Stimulated activated CD4-positive, alpha-beta T cell treated with anti-CD3 and anti-CD28 coated beads, Interleukin-4, amount 100 ng/mL, for 1 hour (primary cell): ENCODE measurements around the gene RHBG.
"Not testable (repeated sequence)": the region's sequence is repeated elsewhere in the genome, so short reads cannot be mapped to it uniquely, and the experiment has no call there.

Experiments used
- DNase-seq: peaks from one replicate; pipeline ENCODE4 v3.0.0-alpha.2; 2020

RHBG gene

DNA sequence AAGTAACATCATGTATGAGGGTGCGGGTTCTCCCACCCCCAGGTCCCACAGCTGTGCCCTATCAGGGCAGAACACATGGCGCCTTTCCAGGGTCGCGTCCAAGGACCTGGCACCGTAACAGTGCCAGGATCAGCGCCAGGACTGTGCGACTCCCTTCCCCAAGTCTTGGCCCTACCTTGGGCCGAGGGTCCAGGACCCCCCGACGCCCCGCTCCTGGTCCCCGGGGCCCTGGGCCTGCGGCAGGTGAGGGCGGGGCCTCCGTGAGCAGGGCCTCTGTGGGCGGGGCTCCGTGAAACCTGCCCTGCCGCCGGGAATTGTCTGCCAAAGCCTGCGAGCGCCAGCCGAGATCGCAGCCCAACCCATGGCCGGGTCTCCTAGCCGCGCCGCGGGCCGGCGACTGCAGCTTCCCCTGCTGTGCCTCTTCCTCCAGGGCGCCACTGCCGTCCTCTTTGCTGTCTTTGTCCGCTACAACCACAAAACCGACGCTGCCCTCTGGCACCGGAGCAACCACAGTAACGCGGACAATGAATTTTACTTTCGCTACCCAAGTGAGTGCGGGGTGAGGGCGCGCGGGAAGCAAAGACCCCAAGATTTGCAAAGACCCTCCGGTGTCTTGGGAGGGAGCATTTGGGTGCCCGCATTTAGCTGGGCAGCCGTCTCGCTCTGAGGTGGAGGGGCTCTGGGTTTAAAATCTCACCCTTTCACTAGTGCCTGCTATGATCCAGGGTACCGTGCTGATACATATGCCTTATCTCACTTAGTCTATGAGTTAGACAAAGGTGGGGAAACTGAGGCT is at the start of gene RHBG:
RHBG (plus strand) TSS at position 323 of the 796 bp plus-strand sequence; CDS start at position 362, 39 bp downstream.
- peak; percentile 24 for DNase-seq

DNA sequence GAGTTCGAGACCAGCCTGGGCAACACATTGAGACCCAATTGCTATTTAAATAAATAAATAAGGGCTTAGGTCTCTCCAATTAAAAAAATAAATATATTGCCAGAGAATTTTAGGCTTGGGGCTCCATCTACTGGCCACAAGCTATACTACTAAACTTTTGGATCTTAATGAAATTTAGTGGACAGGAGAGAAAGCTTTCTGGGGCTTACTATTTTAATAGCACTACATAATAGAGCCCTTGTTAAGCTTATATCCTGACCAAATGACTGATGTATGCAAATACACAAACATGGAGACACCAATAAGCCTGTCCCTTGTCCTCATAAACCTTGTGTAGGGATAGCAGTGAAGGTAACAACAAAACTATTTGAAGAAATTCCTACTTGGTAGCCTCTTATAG is 49.3 kb upstream of the RHBG start:
- DNase-seq, result no peak

GRCh38 chr1:156320560-156320959 is 48.5 kb upstream of the RHBG start:
- DNase-seq, result no peak

DNA sequence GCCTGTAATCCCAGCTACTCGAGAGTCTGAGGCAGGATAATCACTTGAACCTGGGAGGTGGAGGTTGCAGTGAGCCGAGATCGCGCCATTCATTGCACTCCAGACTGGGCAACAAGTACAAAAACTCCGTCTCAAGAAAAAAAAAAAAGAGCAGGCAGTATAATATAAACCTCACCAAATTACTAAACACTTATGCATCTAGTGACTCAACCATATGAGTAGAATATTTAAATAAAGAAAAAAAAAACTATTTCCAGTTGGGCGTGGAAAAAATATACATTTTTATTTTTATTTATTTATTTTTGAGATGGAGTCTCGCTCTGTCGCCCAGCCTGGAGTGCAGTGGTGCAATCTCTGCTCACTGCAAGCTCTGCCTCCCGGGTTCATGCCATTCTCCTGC is 45.8 kb upstream of the RHBG start:
- not testable (repeated sequence) for DNase-seq

DNA sequence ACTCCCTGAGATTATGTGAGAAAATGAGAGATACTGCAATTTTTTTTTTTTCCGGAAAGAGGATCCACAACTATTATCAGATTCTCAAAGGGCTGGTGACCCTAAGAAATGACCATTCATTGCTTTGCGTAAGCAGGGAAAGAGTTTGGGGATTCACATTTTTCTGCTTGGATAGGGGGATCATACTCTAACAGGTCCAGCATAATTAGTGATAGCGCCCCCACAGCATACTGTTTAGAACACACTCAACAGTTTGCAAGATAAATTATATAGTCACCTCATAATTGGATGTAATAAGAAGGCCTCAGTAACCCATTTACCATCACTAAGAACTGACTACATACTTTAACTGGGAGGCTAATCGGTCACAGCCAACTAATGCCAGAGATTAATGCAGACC is 32.8 kb upstream of the RHBG start:
- no peak for DNase-seq

- no peak for DNase-seq
Observed at GRCh38 chr1:156337052-156337887, 31.7 kb upstream of the RHBG start.

GRCh38 chr1:156337888-156338179 is 31.2 kb upstream of the RHBG start:
- DNase-seq, result peak; percentile 39

GRCh38 chr1:156338180-156338976 is 30.6 kb upstream of the RHBG start, which contains the start of the genes CCT3 and TSACC:
Gene CCT3, minus strand, starts transcription at chr1:156338292. Its CDS starts 108 bp downstream, at chr1:156338184.
Gene TSACC, plus strand, starts transcription at chr1:156338526. Its CDS starts 1,232 bp downstream, at chr1:156339758.
- peak; percentile 99 for DNase-seq

DNA sequence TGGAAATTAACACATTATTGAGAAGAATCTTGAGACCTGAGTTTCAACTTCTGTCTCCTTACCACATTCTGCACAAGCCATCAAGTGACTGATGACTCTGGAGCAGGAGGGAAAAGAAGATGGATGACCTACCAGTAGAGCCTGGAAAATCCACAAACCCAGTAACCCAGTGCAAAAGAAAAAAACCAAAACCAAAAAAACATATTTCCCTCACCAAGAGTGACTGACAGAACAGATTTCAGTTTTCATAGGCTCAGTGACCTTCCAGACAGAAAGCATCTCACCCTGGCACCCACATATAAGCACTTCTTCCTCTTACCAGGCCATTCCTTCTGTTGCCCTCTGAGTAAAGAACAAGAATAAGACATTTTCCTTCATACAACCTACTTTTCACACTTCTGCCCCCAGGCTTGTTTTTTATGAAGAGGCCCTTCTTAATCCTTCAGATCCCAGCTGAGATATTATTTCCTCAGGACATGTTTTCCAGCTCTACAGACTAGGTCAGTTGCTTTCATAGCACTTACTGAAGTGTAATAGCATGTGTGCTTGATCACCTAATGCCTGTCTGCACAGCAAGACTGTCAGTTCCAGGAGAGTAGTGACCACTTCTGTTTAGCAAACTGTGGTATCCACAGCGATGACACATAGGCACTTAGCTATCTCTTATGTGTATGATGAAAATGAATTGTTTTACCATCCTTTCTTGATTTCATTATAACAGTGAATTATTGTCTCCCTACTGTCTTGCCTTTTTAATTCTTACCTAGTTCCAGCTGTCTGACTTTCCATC is 26.6 kb upstream of the RHBG start:
- DNase-seq, result no peak

DNA sequence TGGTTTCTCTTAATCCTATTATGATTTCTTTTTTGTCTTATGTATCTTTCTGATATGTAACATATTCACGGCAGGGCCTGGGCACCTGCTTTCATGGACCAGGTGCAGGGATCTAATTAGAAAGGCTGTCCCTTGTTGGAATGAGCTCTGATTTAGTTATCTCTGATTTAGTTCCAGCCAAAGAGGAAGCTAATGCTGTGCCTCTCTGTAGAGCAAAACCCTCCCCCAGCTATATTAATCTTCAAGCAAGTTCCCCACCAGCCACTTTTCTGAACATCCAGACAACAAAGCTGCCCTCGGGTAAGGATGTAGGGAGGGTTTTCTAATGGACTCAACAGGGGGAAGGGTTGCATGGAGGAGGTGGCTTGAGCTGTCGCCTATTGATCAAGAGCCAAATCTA is 24.6 kb upstream of the RHBG start:
- no peak for DNase-seq

- not testable (repeated sequence) for DNase-seq
Observed at GRCh38 chr1:156346035-156346434, 23.0 kb upstream of the RHBG start.

DNA sequence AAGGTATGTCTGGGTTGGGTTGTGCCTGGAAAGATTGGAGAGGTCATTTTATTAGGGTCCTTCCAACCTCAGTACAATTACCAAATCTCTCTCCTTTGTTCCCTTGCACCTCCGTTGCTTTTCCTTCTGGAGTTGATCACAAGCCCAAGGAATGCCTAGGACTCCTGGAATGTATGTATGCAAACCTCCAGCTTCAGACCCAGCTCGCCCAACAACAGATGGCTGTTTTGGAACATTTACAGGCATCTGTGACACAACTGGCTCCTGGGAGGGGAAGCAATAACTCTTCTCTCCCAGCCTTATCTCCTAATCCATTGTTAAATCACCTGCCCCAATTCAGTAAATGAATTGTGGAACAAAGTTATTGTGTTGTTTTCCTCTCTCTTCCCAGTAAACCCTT is 22.4 kb upstream of the RHBG start:
- no peak for DNase-seq

GRCh38 chr1:156347331-156347730 is 21.7 kb upstream of the RHBG start:
- no peak for DNase-seq

GRCh38 chr1:156352481-156352880 is 16.5 kb upstream of the RHBG start:
- not testable (repeated sequence) for DNase-seq

DNA sequence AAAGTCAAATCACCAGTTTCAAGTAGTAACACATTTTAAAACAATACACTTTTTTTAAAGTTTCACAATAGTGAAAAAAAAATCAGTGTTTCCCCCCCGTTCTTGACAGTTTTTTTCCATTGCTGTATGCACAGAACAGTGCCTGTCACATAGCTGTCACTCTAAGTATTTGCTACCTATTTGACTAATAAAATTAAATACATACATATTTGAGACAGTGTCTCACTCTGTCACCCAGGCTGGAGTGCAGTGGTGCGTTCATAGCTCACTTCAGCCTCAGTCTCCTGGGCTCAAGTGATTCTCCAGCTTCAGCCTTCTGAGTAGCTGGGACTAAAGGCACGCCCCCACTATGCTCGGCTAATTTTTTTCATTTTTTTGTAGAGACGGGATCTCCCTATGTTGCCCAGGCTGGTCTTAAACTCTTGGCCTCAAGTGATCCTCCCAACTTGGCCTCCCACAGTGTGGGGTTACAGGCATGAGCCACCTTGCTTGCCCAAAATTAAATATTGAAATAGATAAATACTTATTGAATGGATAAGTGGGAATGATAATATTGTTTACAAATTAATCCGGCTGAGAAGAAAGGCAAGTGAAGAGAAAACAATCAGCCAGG is 12.6 kb upstream of the RHBG start:
- DNase-seq, result no peak

GRCh38 chr1:156356875-156357534 is 12.0 kb upstream of the RHBG start:
- DNase-seq, result peak; percentile 70

DNA sequence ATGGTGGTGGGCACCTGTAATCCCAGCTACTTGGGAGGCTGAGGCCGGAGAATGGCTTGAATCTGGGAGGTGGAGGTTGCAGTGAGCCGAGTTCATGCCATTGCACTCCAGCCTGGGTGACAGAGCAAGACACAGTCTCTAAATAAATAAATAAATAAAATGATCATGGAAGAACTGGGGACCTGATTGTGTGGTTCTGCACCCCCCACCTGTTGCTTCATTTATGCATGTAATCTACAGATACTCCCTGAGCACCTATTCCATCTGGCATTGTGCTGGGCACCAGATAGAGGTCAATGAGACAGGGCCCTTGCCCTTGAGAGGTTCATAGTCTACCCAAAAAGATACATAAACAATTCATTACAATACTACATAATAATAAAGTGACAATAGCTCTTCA is 11.0 kb upstream of the RHBG start:
- DNase-seq, result no peak

DNA sequence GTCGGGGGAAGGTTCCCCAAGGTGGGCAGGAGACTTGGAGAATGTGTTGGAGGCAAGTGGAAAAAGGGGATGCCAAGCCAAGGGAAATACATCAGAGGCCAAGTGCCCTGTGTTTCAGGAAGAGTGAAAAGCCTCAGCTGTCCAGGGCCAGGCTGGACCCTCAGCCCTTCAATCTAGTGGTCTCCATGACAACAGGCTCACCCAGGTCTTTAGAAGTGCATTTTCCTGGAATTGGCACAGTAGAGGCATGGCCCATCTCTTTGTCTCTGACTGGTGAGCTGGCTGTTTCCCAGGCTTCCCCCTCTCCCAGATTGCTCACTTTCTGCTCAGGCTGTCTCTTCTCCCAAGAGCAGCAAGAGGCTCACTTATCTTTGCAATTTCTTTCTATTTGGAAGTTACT is 10.4 kb upstream of the RHBG start:
- no peak for DNase-seq

GRCh38 chr1:156359249-156359648 is 9.8 kb upstream of the RHBG start:
- no peak for DNase-seq

DNA sequence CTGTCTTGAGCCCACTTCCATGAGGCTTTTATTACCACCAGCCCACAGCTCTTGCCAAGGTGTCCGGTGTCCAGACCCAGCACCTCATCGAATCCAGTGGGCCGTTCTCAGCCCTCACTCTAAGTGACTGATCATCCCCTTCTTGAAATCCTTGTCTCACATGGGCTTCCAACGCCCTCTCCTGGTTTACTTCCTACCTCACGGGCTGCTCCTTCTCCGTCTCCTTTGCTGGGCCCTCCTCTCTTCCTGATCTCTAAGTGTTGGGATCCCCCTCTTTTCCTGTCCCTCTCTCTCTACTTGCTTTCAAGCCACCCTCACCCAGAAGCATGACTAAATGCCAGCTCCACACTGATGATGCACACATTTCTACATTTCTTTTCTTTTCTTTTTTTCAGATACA is 9.0 kb upstream of the RHBG start:
- no peak for DNase-seq

- no peak for DNase-seq
Observed at GRCh38 chr1:156360534-156360933, 8.5 kb upstream of the RHBG start.
